RWPE2 (cell line): Measurements from ENCODE around the gene ATG16L1.

Experiments used
- ATAC-seq: fragments of 200-7000 bp; cut with Tn5 transposase; 3 replicates; pipeline ENCODE4 v1.9.1; 2021; ENCODE audit warnings: low read depth
- DNase-seq: peaks from one replicate; pipeline ENCODE4 v3.0.0-alpha.2; 2020; ENCODE audit warnings: low spot score
- H3K27ac ChIP-seq: fragments of 450-650 bp; 2 replicates; pipeline ENCODE4 v1.5.1; 2017; ENCODE audit warnings: mild to moderate bottlenecking; ENCODE audit not compliant: poor library complexity, severe bottlenecking
- H3K27me3 ChIP-seq: fragments of 250-450 bp; sonication (Bioruptor Pico); 2 replicates; pipeline ENCODE4 v1.5.1; 2021; ENCODE audit warnings: mild to moderate bottlenecking, moderate library complexity; ENCODE audit not compliant: insufficient read depth, poor library complexity, severe bottlenecking
- H3K36me3 ChIP-seq: fragments of 250-450 bp; sonication (Bioruptor Pico); 2 replicates; pipeline ENCODE4 v1.5.1; 2020; ENCODE audit warnings: low read depth, mild to moderate bottlenecking, moderate library complexity
- H3K4me1 ChIP-seq: fragments of 250-450 bp; sonication (Bioruptor Pico); 2 replicates; pipeline ENCODE4 v1.5.1; 2021; ENCODE audit warnings: mild to moderate bottlenecking, moderate library complexity; ENCODE audit not compliant: insufficient read depth, poor library complexity, severe bottlenecking
- H3K4me3 ChIP-seq: fragments of 250-450 bp; sonication (Bioruptor Pico); 2 replicates; pipeline ENCODE4 v1.5.1; 2021; ENCODE audit warnings: mild to moderate bottlenecking, moderate library complexity; ENCODE audit not compliant: severe bottlenecking
- H3K9me3 ChIP-seq: fragments of 250-450 bp; sonication (Bioruptor Pico); 2 replicates; pipeline ENCODE4 v1.5.1; 2021; ENCODE audit warnings: mild to moderate bottlenecking, moderate library complexity; ENCODE audit not compliant: severe bottlenecking
- CTCF ChIP-seq: fragments of 450-650 bp; IDR thresholded peaks from one replicate; pipeline ENCODE4 v1.5.1; 2017; ENCODE audit warnings: mild to moderate bottlenecking, moderate library complexity; ENCODE audit not compliant: poor library complexity, severe bottlenecking

The ATG16L1 gene

GRCh38 chr2:233270366-233270765, 18.9 kb downstream of the ATG16L1 start:
- ATAC-seq (no peak), DNase-seq (no peak)
- Histone ChIP-seq H3K4me1 (no peaks in the 10 kb centered on the region), H3K27ac (no peak overlapping the region), H3K36me3 (peaks cover 100% of the 10 kb centered on the region), H3K4me3 (no peak overlapping the region), H3K9me3 (no peaks in the 10 kb centered on the region), H3K27me3 (no peaks in the 10 kb centered on the region)
- no peak for TF ChIP-seq CTCF

- no peak for DNase-seq
- no peak for TF ChIP-seq CTCF
- Histone ChIP-seq H3K4me1 (no peaks in the 10 kb centered on the region), H3K36me3 (peaks cover 100% of the 10 kb centered on the region), H3K9me3 (no peaks in the 10 kb centered on the region), H3K27ac (no peak overlapping the region), H3K4me3 (no peak overlapping the region), H3K27me3 (no peaks in the 10 kb centered on the region)
- no peak for ATAC-seq
Observed at GRCh38 chr2:233270951-233271350, 19.5 kb downstream of the ATG16L1 start.

GRCh38 chr2:233271693-233272092, 20.2 kb downstream of the ATG16L1 start:
- Histone ChIP-seq H3K27me3 (no peaks in the 10 kb centered on the region), H3K4me1 (no peaks in the 10 kb centered on the region), H3K27ac (no peak overlapping the region), H3K4me3 (no peak overlapping the region), H3K9me3 (no peaks in the 10 kb centered on the region), H3K36me3 (peaks cover 100% of the 10 kb centered on the region)
- DNase-seq (no peak), ATAC-seq (no peak)
- no peak for TF ChIP-seq CTCF

- Histone ChIP-seq H3K36me3 (peaks cover 100% of the 10 kb centered on the region), H3K9me3 (no peaks in the 10 kb centered on the region), H3K27me3 (no peaks in the 10 kb centered on the region), H3K27ac (no peak overlapping the region), H3K4me3 (no peak overlapping the region), H3K4me1 (no peaks in the 10 kb centered on the region)
- ATAC-seq (no peak), DNase-seq (no peak)
- TF ChIP-seq CTCF = no peak
Observed at GRCh38 chr2:233273120-233273519, 21.6 kb downstream of the ATG16L1 start.

- Histone ChIP-seq H3K27ac (no peak overlapping the region), H3K36me3 (peaks cover 100% of the 10 kb centered on the region)
Observed at GRCh38 chr2:233275223-233275622, 23.8 kb downstream of the ATG16L1 start.

More at GRCh38 chr2:233275223-233275622, 23.8 kb downstream of the ATG16L1 start:
- DNase-seq (no peak), ATAC-seq (no peak)
- Histone ChIP-seq H3K4me3 (no peak overlapping the region), H3K27me3 (no peaks in the 10 kb centered on the region), H3K9me3 (no peaks in the 10 kb centered on the region), H3K4me1 (no peaks in the 10 kb centered on the region)
- no peak for TF ChIP-seq CTCF
